GM19438 (cell line): ENCODE measurements around the gene RRAS.
A peak's percentile ranks its signal among the peaks of the same experiment; 100 is the strongest.

Source experiments
- ATAC-seq: cut with Tn5 transposase; IDR thresholded peaks from one replicate; pipeline ENCODE4 v1.9.1; 2021; ENCODE audit warnings: low read depth; ENCODE audit not compliant: unreplicated experiment

RRAS gene

GRCh38 chr19:49677231-49677900 is 37.4 kb upstream of the RRAS start, which contains the start of gene PRMT1:
PRMT1 (plus strand) TSS chr19:49677271; CDS start chr19:49677281, 10 bp downstream.
- no peak for ATAC-seq

GRCh38 chr19:49676784-49677230 is 36.9 kb upstream of the RRAS start:
- ATAC-seq: peak; percentile 52

- no peak for ATAC-seq
These were observed 36.3 kb upstream of the RRAS start for GRCh38 chr19:49676136-49676783.

GRCh38 chr19:49672131-49672919 is 32.4 kb upstream of the RRAS start:
- no peak for ATAC-seq

- ATAC-seq: no peak
These were observed 29.6 kb upstream of the RRAS start for GRCh38 chr19:49669516-49669915.

GRCh38 chr19:49667473-49667872 is 27.5 kb upstream of the RRAS start:
- no peak for ATAC-seq

GRCh38 chr19:49666120-49666444 is 26.1 kb upstream of the RRAS start:
- ATAC-seq: no peak

GRCh38 chr19:49665351-49666119 is 25.6 kb upstream of the RRAS start, which contains the start of the genes BCL2L12 and IRF3:
BCL2L12 (plus strand) TSS chr19:49665933; CDS start chr19:49666693, 760 bp downstream.
IRF3 (minus strand) TSS chr19:49665857; CDS start chr19:49664838, 1,019 bp downstream.
- peak; percentile 72 for ATAC-seq

- ATAC-seq: no peak
These were observed 25.1 kb upstream of the RRAS start for GRCh38 chr19:49665036-49665350.

- peak; percentile 43 for ATAC-seq
These were observed 24.5 kb upstream of the RRAS start for GRCh38 chr19:49664171-49665035.

- no peak for ATAC-seq
These were observed 23.3 kb upstream of the RRAS start for GRCh38 chr19:49663224-49663623.

GRCh38 chr19:49662011-49662410 is 22.1 kb upstream of the RRAS start:
- ATAC-seq: no peak

- no peak for ATAC-seq
These were observed 20.5 kb upstream of the RRAS start for GRCh38 chr19:49660338-49660961.

- ATAC-seq: no peak
These were observed 18.9 kb upstream of the RRAS start for GRCh38 chr19:49658566-49659442.

- ATAC-seq: no peak
These were observed 18.2 kb upstream of the RRAS start for GRCh38 chr19:49658139-49658517.

- ATAC-seq: no peak
These were observed 17.7 kb upstream of the RRAS start for GRCh38 chr19:49657493-49658138.

GRCh38 chr19:49656456-49657109 is 16.6 kb upstream of the RRAS start:
- ATAC-seq: no peak
